ENCODE measurements around the gene OR2G6.
"Not testable (repeated sequence)": the region's sequence is repeated elsewhere in the genome, so short reads cannot be mapped to it uniquely, and the experiment has no call there.

OR2G6 gene

GRCh38 chr1:248507773-248508172 is at the start of gene OR2G6:
Gene OR2G6, plus strand, starts transcription at chr1:248508073. Its CDS starts 13,574 bp downstream, at chr1:248521647.
- in situ Hi-C loops (cut with HindIII; ENCODE audit: low pct_unique_long_range_greater_than_20kb, low sequenced_read_pairs); DNase-seq (ENCODE audit: low read depth in 1 of 2, low spot score in 1 of 2): not testable (repeated sequence)

DNA sequence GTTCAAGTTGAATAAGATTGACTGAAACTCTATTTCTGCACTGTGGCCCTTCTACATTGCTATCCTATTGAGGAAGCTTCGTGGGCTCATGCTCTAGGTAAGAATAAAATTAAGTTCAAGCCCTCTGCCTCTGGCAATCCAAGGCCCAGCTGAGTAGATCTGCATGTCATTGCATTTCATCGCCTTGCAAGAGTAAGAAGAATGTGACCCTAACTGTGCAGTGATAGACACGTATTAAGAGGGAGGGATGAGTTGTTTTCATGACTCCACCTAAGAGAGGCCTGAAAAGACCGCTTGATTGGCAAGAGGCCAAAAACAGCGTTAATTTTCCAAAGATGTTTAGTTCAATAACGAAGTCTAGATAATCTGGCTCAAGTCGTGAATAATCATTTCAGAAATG is 48.8 kb upstream of the OR2G6 start:
- in situ Hi-C loops (cut with HindIII; ENCODE audit: low pct_unique_long_range_greater_than_20kb, low sequenced_read_pairs); DNase-seq (ENCODE audit: low read depth in 1 of 2, low spot score in 1 of 2): not testable (repeated sequence)

DNA sequence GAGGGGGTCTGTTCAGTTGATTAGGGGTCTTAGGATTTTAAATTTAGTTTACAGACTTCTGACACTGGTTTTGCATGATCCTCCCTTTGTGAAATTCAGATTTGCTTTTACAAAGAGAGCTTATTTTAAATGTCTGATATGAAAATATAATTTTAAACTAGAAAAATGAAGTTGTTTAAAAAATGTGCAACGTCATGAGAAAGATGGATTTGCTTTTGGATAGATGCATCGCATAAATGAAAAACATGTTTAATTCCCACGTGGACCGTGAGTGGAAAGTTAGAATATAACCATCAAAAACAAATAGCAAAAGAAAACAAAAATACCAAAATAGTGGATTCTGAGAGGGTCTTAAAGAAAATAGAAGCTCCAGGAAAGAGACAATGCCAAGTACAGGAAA is 36.7 kb upstream of the OR2G6 start:
- DNase-seq (ENCODE audit: low read depth in 1 of 2, low spot score in 1 of 2), result no peak
- no peak for TF ChIP-seq JUND (IDR thresholded peaks at IDR 0.05; ENCODE audit: low read depth)
- in situ Hi-C loops (cut with HindIII; ENCODE audit: low pct_unique_long_range_greater_than_20kb, low sequenced_read_pairs), result no loop called here

- in situ Hi-C loops (cut with HindIII; ENCODE audit: low pct_unique_long_range_greater_than_20kb, low sequenced_read_pairs); DNase-seq (ENCODE audit: low read depth in 1 of 2, low spot score in 1 of 2): not testable (repeated sequence)
Observed at GRCh38 chr1:248472111-248472510, 35.8 kb upstream of the OR2G6 start.

DNA sequence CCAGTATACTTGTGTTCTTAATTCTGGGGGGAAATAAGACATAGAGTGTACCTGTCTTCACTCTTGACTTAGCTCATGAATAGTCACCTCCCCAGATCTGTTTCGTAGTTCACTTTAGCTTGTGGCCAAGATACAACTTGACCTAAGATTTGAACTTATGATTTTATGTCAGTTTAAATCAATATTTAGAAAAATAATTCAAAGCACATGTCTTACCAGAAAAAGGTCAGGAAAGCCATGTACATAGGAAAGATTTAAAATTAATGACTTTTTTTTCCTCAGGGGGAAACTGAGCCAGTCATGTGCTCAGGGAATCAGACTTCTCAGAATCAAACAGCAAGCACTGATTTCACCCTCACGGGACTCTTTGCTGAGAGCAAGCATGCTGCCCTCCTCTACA is 34.8 kb upstream of the OR2G6 start, which contains the start of gene OR2T3:
OR2T3 (plus strand) TSS at position 301 of the 400 bp plus-strand sequence; CDS start at position 301, 0 bp downstream.
- DNase-seq (ENCODE audit: low read depth in 1 of 2, low spot score in 1 of 2); in situ Hi-C loops (cut with HindIII; ENCODE audit: low pct_unique_long_range_greater_than_20kb, low sequenced_read_pairs): not testable (repeated sequence)

- DNase-seq (ENCODE audit: low read depth in 1 of 2, low spot score in 1 of 2); in situ Hi-C loops (cut with HindIII; ENCODE audit: low pct_unique_long_range_greater_than_20kb, low sequenced_read_pairs): not testable (repeated sequence)
Observed at GRCh38 chr1:248475660-248476059, 32.2 kb upstream of the OR2G6 start.

DNA sequence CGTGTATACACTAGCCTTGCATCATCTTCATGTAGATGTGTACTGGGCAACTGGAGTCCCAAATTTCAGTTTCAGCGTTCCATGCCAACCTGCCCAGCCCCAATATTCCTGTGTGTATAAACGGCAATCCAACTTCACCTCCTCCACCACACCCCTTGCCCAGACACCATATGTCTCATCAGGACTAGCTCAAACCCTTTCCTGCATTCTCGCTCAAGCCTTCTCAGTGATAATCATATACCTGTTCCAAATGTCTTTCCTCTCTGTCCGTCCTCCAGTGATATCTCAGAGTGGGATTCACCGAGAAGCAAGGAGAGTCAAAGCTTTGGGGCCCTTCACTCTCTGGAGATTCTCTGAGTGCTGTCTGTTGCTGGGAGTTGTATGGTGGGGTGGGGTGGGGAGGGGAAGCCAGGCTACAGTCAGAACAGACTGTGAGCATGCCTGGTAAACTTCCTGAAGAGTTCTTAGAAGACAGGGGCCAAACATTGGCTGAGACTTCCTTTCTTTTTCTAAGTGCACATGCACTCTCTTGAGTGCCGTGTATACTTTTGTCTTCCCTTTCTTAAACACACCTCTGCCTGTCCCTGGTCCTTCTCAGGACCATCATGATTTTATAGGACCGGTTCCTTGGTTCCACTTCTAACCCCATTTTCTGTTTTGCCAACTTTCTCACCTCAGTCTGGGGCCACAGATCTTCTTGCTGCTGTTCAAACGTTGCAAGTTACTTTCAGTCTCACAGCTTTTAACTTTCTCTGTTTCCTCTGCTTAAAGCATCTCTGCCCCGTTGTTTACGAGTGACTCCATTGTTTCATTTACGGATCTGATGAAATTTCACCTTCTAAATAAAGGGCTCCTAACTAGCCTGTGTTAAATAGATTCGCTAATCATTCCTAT is 25.9 kb upstream of the OR2G6 start:
- in situ Hi-C loops (cut with HindIII; ENCODE audit: low pct_unique_long_range_greater_than_20kb, low sequenced_read_pairs); DNase-seq (ENCODE audit: low read depth in 1 of 2, low spot score in 1 of 2): not testable (repeated sequence)

DNA sequence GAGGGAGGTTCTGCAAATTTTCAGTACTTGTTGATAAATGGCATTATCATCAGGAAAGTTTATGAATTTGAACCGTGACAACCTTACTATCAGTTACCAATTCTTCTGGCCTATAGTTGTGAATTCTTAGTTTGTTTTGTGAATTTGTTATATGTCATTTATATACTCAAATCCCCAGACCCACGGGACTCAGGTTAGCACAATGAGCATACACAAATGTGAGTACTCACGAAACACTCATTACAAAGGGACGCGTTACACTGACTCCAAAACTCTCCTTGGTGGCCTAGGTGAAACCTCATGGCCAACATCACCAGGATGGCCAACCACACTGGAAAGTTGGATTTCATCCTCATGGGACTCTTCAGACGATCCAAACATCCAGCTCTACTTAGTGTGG is 19.6 kb upstream of the OR2G6 start, which contains the start of gene OR2T5:
OR2T5 (plus strand) TSS at position 301 of the 400 bp plus-strand sequence; CDS start at position 301, 0 bp downstream.
- DNase-seq (ENCODE audit: low read depth in 1 of 2, low spot score in 1 of 2); in situ Hi-C loops (cut with HindIII; ENCODE audit: low pct_unique_long_range_greater_than_20kb, low sequenced_read_pairs): not testable (repeated sequence)

- in situ Hi-C loops (cut with HindIII; ENCODE audit: low pct_unique_long_range_greater_than_20kb, low sequenced_read_pairs), result not testable (repeated sequence)
Observed at GRCh38 chr1:248496661-248497060, 11.2 kb upstream of the OR2G6 start.

DNA sequence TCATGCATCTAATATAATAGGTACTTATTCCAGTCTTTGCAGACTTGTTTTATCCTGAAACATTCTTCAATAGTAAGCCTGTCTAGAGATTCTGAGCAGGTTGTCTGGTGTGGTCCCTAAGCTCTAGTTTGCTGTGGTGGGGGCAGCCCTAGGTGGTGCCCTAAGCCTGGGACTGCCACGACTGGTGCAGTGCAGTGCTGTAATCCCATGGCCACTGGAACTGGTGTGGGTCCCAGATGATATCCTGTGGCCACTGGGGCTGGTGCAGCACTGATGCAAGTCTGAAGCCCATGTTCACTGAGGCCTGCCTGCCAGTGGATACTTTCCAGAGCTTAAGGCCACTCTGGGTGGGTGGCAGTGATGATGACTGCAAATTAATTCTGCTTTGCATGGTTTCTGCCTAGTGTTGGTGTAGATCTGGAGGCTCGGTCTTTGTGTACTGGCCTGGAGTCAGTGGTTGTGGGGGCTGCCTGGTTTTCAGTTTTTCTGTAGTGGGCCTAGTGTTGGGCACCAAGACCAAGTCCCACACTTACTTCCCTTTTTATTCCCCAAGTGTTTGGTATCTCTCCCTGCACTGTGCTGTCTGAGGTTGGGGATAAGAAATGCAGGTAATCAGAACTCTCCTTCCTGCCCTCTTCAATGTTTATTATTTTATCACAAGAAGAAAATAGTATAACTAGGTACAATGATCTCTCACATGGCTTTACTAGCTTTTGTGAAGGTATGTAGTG is 7.4 kb upstream of the OR2G6 start:
- DNase-seq (ENCODE audit: low read depth in 1 of 2, low spot score in 1 of 2); in situ Hi-C loops (cut with HindIII; ENCODE audit: low pct_unique_long_range_greater_than_20kb, low sequenced_read_pairs): not testable (repeated sequence)

More at GRCh38 chr1:248496661-248497060, 11.2 kb upstream of the OR2G6 start:
- not testable (repeated sequence) for DNase-seq (ENCODE audit: low read depth in 1 of 2, low spot score in 1 of 2)

GRCh38 chr1:248510217-248510616 is 2.3 kb downstream of the OR2G6 start:
- in situ Hi-C loops (cut with HindIII; ENCODE audit: low pct_unique_long_range_greater_than_20kb, low sequenced_read_pairs); DNase-seq (ENCODE audit: low read depth in 1 of 2, low spot score in 1 of 2): not testable (repeated sequence)

DNA sequence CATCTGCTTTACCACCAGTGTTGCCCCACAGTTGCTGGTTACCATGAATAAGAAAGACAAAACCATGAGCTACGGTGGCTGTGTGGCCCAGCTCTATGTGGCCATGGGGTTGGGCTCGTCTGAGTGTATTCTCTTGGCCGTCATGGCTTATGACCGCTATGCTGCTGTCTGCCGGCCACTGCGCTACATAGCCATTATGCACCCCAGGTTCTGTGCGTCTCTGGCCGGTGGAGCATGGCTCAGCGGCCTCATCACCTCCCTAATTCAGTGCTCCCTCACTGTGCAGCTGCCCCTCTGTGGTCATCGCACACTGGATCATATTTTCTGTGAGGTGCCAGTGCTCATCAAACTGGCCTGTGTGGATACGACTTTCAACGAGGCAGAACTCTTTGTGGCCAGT is 14.0 kb downstream of the OR2G6 start:
- in situ Hi-C loops (cut with HindIII; ENCODE audit: low pct_unique_long_range_greater_than_20kb, low sequenced_read_pairs), result no loop called here
- TF ChIP-seq JUND (IDR thresholded peaks at IDR 0.05; ENCODE audit: low read depth), result no peak
- DNase-seq (ENCODE audit: low read depth in 1 of 2, low spot score in 1 of 2), result no peak

- DNase-seq (ENCODE audit: low read depth in 1 of 2, low spot score in 1 of 2); in situ Hi-C loops (cut with HindIII; ENCODE audit: low pct_unique_long_range_greater_than_20kb, low sequenced_read_pairs): not testable (repeated sequence)
Observed at GRCh38 chr1:248537449-248537848, 29.6 kb downstream of the OR2G6 start.

DNA sequence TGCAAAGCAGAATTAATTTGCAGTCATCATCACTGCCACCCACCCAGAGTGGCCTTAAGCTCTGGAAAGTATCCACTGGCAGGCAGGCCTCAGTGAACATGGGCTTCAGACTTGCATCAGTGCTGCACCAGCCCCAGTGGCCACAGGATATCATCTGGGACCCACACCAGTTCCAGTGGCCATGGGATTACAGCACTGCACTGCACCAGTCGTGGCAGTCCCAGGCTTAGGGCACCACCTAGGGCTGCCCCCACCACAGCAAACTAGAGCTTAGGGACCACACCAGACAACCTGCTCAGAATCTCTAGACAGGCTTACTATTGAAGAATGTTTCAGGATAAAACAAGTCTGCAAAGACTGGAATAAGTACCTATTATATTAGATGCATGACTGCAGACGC is 39.5 kb downstream of the OR2G6 start:
- in situ Hi-C loops (cut with HindIII; ENCODE audit: low pct_unique_long_range_greater_than_20kb, low sequenced_read_pairs); DNase-seq (ENCODE audit: low read depth in 1 of 2, low spot score in 1 of 2): not testable (repeated sequence)

GRCh38 chr1:248551027-248551426 is 43.2 kb downstream of the OR2G6 start:
- in situ Hi-C loops (cut with HindIII; ENCODE audit: low pct_unique_long_range_greater_than_20kb, low sequenced_read_pairs); DNase-seq (ENCODE audit: low read depth in 1 of 2, low spot score in 1 of 2): not testable (repeated sequence)

GRCh38 chr1:248562672-248563071 is 54.8 kb downstream of the OR2G6 start, which contains the start of gene OR2T29:
Gene OR2T29, minus strand, starts transcription at chr1:248562772. Its CDS starts 3,281 bp downstream, at chr1:248559491.
- in situ Hi-C loops (cut with HindIII; ENCODE audit: low pct_unique_long_range_greater_than_20kb, low sequenced_read_pairs); DNase-seq (ENCODE audit: low read depth in 1 of 2, low spot score in 1 of 2): not testable (repeated sequence)

DNA sequence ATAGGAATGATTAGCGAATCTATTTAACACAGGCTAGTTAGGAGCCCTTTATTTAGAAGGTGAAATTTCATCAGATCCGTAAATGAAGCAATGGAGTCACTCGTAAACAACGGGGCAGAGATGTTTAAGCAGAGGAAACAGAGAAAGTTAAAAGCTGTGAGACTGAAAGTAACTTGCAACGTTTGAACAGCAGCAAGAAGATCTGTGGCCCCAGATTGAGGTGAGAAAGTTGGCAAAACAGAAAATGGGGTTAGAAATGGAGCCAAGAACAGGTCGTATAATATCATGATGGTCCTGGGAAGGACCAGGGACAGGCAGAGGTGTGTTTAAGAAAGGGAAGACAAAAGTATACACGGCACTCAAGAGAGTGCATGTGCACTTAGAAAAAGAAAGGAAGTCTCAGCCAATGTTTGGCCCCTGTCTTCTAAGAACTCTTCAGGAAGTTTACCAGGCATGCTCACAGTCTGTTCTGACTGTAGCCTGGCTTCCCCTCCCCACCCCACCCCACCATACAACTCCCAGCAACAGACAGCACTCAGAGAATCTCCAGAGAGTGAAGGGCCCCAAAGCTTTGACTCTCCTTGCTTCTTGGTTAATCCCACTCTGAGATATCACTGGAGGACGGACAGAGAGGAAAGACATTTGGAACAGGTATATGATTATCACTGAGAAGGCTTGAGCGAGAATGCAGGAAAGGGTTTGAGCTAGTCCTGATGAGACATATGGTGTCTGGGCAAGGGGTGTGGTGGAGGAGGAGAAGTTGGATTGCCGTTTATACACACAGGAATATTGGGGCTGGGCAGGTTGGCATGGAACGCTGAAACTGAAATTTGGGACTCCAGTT is 57.9 kb downstream of the OR2G6 start:
- DNase-seq (ENCODE audit: low read depth in 1 of 2, low spot score in 1 of 2); in situ Hi-C loops (cut with HindIII; ENCODE audit: low pct_unique_long_range_greater_than_20kb, low sequenced_read_pairs): not testable (repeated sequence)
